HuH-7.5 (cell line): ENCODE results near the gene MYOC.
"Not testable (repeated sequence)": the region's sequence is repeated elsewhere in the genome, so short reads cannot be mapped to it uniquely, and the experiment has no call there.

Experiments used
- DNase-seq: peaks from one replicate; pipeline ENCODE4 v3.0.0; 2011; ENCODE audit warnings: low spot score

The MYOC gene

GRCh38 chr1:171606402-171606941, 46.0 kb downstream of the MYOC start:
- DNase-seq = no peak

GRCh38 chr1:171603042-171603441, 49.4 kb downstream of the MYOC start:
- not testable (repeated sequence) for DNase-seq

GRCh38 chr1:171600862-171601261, 51.6 kb downstream of the MYOC start:
- no peak for DNase-seq

- not testable (repeated sequence) for DNase-seq
These were observed 52.2 kb downstream of the MYOC start for GRCh38 chr1:171600310-171600709.

- no peak for DNase-seq
These were observed 55.3 kb downstream of the MYOC start for GRCh38 chr1:171597203-171597602.

GRCh38 chr1:171596705-171597104, 55.8 kb downstream of the MYOC start:
- DNase-seq = no peak

- no peak for DNase-seq
These were observed 56.4 kb downstream of the MYOC start for GRCh38 chr1:171596119-171596518.

GRCh38 chr1:171595324-171595723, 57.2 kb downstream of the MYOC start:
- no peak for DNase-seq

- DNase-seq = no peak
These were observed 62.5 kb downstream of the MYOC start for GRCh38 chr1:171590022-171590421.

- no peak for DNase-seq
These were observed 64.3 kb downstream of the MYOC start for GRCh38 chr1:171588230-171588629.

GRCh38 chr1:171585715-171586114, 66.8 kb downstream of the MYOC start:
- DNase-seq = no peak
